IMR-90 (cell line): Measurements from ENCODE around the gene ZNF521. TPM values are rescaled to one million over a fixed set of nuclear protein-coding genes. Genes with fewer than 3 reads are reported as not detected.

Source experiments
- ATAC-seq: fragments of 200-7000 bp; cut with Tn5 transposase; 2 replicates; pipeline ENCODE4 v1.9.1; 2020; ENCODE audit warnings: low read depth, mild to moderate bottlenecking, moderate library complexity
- BruUV-seq: library from RNA; stranded (reverse); fragments of 400-500 nt; replicated peaks from 2 replicates; lab custom pipeline; 2021; lab: Mats Ljungman, UMichigan
- CTCF ChIA-PET: fragments of 300-600 bp; formaldehyde crosslinking; extraction: SDS; loops from one replicate; lab custom pipeline; 2021; ENCODE audit warnings: antibody characterized with exemption; lab: Yijun Ruan, JAX
- POLR2A ChIA-PET: fragments of 300-600 bp; sonication (Branson Sonifier 250); formaldehyde crosslinking; loops from one replicate; lab custom pipeline; 2022; ENCODE audit warnings: antibody characterized with exemption; ENCODE audit not compliant: unreplicated experiment; lab: Charles Lee
- DNase-seq: peaks from one replicate; pipeline ENCODE4 v3.0.0; 2013
- H2AFZ ChIP-seq: replicated peaks from 2 replicates; pipeline ENCODE3; 2013; ENCODE audit warnings: low read length, mild to moderate bottlenecking; ENCODE audit not compliant: poor library complexity
- H2AK5ac ChIP-seq: 2 replicates; pipeline ENCODE4 v1.6.1; 2013; ENCODE audit warnings: low read depth, low read length, inconsistent platforms
- H2AK9ac ChIP-seq: replicated peaks from 2 replicates; pipeline ENCODE3; 2013; ENCODE audit warnings: mild to moderate bottlenecking, low read depth, low read length, moderate library complexity; ENCODE audit not compliant: poor library complexity
- H2BK120ac ChIP-seq: 2 replicates; pipeline ENCODE4 v1.6.1; 2013; ENCODE audit warnings: low read depth, low read length, inconsistent platforms
- H2BK15ac ChIP-seq: 3 replicates; pipeline ENCODE4 v1.6.1; 2013; ENCODE audit warnings: low read depth, low read length, inconsistent platforms
- H2BK20ac ChIP-seq: 2 replicates; pipeline ENCODE4 v1.6.1; 2013; ENCODE audit warnings: low read depth, mild to moderate bottlenecking, inconsistent platforms, low read length, moderate library complexity
- H2BK5ac ChIP-seq: 2 replicates; pipeline ENCODE4 v1.6.1; 2013; ENCODE audit warnings: mild to moderate bottlenecking, low read depth, low read length, inconsistent platforms; ENCODE audit not compliant: poor library complexity, severe bottlenecking
- H3K14ac ChIP-seq: replicated peaks from 2 replicates; pipeline ENCODE4 v1.6.1; 2013; ENCODE audit warnings: low read depth, low read length, inconsistent platforms
- H3K18ac ChIP-seq: 2 replicates; pipeline ENCODE4 v1.6.1; 2013; ENCODE audit warnings: low read depth, low read length, control low read depth
- H3K23ac ChIP-seq: 2 replicates; pipeline ENCODE4 v1.6.1; 2013; ENCODE audit warnings: low read depth, low read length, inconsistent platforms
- H3K27ac ChIP-seq: 2 replicates; pipeline ENCODE4 v1.5.1; 2013; ENCODE audit warnings: mild to moderate bottlenecking, control low read depth, low read length; ENCODE audit not compliant: insufficient read depth
- H3K27me3 ChIP-seq: 2 replicates; pipeline ENCODE4 v1.6.1; 2013; ENCODE audit warnings: low read length; ENCODE audit not compliant: control insufficient read depth, insufficient read depth
- H3K36me3 ChIP-seq: 2 replicates; pipeline ENCODE4 v1.6.1; 2013; ENCODE audit warnings: low read length, mixed read lengths; ENCODE audit not compliant: control insufficient read depth, insufficient read depth
- H3K4ac ChIP-seq: 2 replicates; pipeline ENCODE4 v1.6.1; 2013; ENCODE audit warnings: low read depth, low read length, inconsistent platforms
- H3K4me1 ChIP-seq: 2 replicates; pipeline ENCODE4 v1.6.1; 2013; ENCODE audit warnings: low read length, mixed read lengths; ENCODE audit not compliant: control insufficient read depth, insufficient read depth
- H3K4me2 ChIP-seq: 2 replicates; pipeline ENCODE4 v1.6.1; 2013; ENCODE audit warnings: low read depth, mild to moderate bottlenecking, control low read depth, low read length, moderate library complexity
- H3K4me3 ChIP-seq: 2 replicates; pipeline ENCODE4 v1.5.1; 2013; ENCODE audit warnings: low read depth, mild to moderate bottlenecking, control low read depth, low read length, moderate library complexity; ENCODE audit not compliant: insufficient read depth
- H3K56ac ChIP-seq: 2 replicates; pipeline ENCODE4 v1.6.1; 2013; ENCODE audit warnings: low read length, inconsistent platforms; ENCODE audit not compliant: insufficient read depth; ENCODE audit errors: extremely low read depth
- H3K79me1 ChIP-seq, 2 experiments: 2 replicates each; pipeline ENCODE4 v1.6.1; 2013; ENCODE audit warnings: low read length in 2 of 2, inconsistent platforms in 1 of 2, low read depth in 1 of 2
- H3K9ac ChIP-seq: 2 replicates; pipeline ENCODE4 v1.6.1; 2013; ENCODE audit warnings: low read depth, low read length, control low read depth
- H3K9me1 ChIP-seq: 2 replicates; pipeline ENCODE4 v1.6.1; 2013; ENCODE audit warnings: low read length, inconsistent platforms; ENCODE audit not compliant: insufficient read depth
- H3K9me3 ChIP-seq: 2 replicates; pipeline ENCODE4 v1.6.1; 2013; ENCODE audit warnings: low read length; ENCODE audit not compliant: control insufficient read depth, insufficient read depth
- H4K20me1 ChIP-seq: 2 replicates; pipeline ENCODE4 v1.6.1; 2013; ENCODE audit warnings: low read length, inconsistent platforms; ENCODE audit not compliant: insufficient read depth
- H4K5ac ChIP-seq: 2 replicates; pipeline ENCODE4 v1.6.1; 2013; ENCODE audit warnings: mild to moderate bottlenecking, low read depth, low read length, control low read depth
- H4K8ac ChIP-seq, 2 experiments: 2 replicates each; pipeline ENCODE4 v1.6.1; 2013; ENCODE audit warnings: low read depth in 2 of 2, low read length in 2 of 2, control low read depth in 1 of 2, inconsistent platforms in 1 of 2
- H4K91ac ChIP-seq: 2 replicates; pipeline ENCODE4 v1.6.1; 2013; ENCODE audit warnings: low read depth, low read length, inconsistent platforms; ENCODE audit not compliant: insufficient read depth
- CHD1 ChIP-seq: IDR thresholded peaks from 2 replicates; pipeline ENCODE4 v1.6.1; 2012; ENCODE audit warnings: low read depth, low read length, improper control_type of control experiment
- SMC3 ChIP-seq: fragments of 150-350 bp; IDR thresholded peaks from 2 replicates; pipeline ENCODE4 v1.6.1; 2016; ENCODE audit warnings: low read depth, mild to moderate bottlenecking, antibody characterized with exemption, low read length, moderate library complexity
- WGBS, 2 experiments: methylation state at CpG; one replicate each; pipeline versions ENCODE4 v1.1.5 to v1.1.7; 2013; ENCODE audit warnings: missing lambda C conversion rate in 2 of 2; ENCODE audit not compliant: insufficient read length in 1 of 2; ENCODE audit errors: extremely low coverage in 2 of 2; 5-methylcytosine and 5-hydroxymethylcytosine counted together
- dilution Hi-C: fragments of 300-500 bp; cut with HindIII; formaldehyde crosslinking; loops from one replicate; pipeline ENCODE4 v1.14.3; 2018; ENCODE audit warnings: low sequenced_read_pairs; ENCODE audit not compliant: unreplicated experiment
- in situ Hi-C: fragments of 300-500 bp; cut with MboI; formaldehyde crosslinking; loops from 3 replicates; pipeline ENCODE4 v1.14.3; 2019; ENCODE audit warnings: low sequenced_read_pairs, inconsistent platforms, mixed read lengths
- intact Hi-C: fragments of 100-400 bp; cut with micrococcal nuclease; formaldehyde crosslinking; loops from 2 replicates; pipeline ENCODE4 v1.10.0; 2022
- polyA plus RNA-seq, 3 experiments: library from polyadenylated mRNA; depleted of rRNA; stranded (reverse); fragments of >200 nt; gene quantifications; 2 replicates each; pipeline ENCODE4 v1.2.3, GENCODE V29; 2012; ENCODE audit warnings: low replicate concordance in 1 of 3
- total RNA-seq: library from RNA; depleted of rRNA; stranded (reverse); fragments of >200 nt; gene quantifications from 2 replicates; pipeline ENCODE4 v1.2.3, GENCODE V29; 2012
- TF ChIP-seq, protein P1 (sequence below): fragments of 150-350 bp; IDR thresholded peaks from 2 replicates; pipeline ENCODE4 v1.6.1; 2016; ENCODE audit warnings: low read depth, mild to moderate bottlenecking, low read length, moderate library complexity, borderline replicate concordance
- TF ChIP-seq, protein P2 (sequence below): fragments of 150-350 bp; IDR thresholded peaks from 2 replicates; pipeline ENCODE4 v1.6.1; 2017; ENCODE audit warnings: mild to moderate bottlenecking, antibody characterized with exemption, low read length, low read depth

The ZNF521 gene
- total and polyA plus RNA-seq, 2 of the 4 experiments (the other 2 are of a cell fraction), result 21.5 to 59.3 TPM

DNA sequence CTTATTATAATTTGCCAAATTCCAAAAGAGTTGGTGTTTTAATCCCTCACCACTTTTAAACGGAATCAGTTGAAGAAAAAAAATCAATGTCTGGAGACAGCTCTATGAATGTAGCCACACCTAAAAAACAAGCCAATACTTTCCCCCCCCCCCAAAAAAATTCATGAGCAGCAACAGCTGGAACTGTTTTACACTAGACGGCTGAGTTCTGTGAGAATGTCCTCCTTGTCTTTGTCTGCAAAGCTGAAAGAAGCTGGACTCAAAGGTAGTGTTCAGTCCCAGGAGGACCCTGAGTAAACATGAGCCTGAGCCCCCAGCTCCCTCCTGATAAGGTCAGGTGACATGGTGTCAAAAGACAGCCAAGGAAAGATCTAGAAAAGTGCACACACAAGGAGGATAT is 68.2 kb downstream of the ZNF521 start:
- Histone ChIP-seq H3K4me2 (no peak overlapping the region), H3K4me1 (peaks cover 20% of the 10 kb centered on the region)
- in situ Hi-C loops, result no loop called here

More for the DNA sequence above, 68.2 kb downstream of the ZNF521 start:
- no peak overlapping the region for H2BK5ac ChIP-seq
- no peak overlapping the region for H3K18ac ChIP-seq
- TF ChIP-seq, protein P1, sequence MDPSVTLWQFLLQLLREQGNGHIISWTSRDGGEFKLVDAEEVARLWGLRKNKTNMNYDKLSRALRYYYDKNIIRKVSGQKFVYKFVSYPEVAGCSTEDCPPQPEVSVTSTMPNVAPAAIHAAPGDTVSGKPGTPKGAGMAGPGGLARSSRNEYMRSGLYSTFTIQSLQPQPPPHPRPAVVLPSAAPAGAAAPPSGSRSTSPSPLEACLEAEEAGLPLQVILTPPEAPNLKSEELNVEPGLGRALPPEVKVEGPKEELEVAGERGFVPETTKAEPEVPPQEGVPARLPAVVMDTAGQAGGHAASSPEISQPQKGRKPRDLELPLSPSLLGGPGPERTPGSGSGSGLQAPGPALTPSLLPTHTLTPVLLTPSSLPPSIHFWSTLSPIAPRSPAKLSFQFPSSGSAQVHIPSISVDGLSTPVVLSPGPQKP, result no peak
- no peak for TF ChIP-seq SMC3
- TF ChIP-seq, protein P2, sequence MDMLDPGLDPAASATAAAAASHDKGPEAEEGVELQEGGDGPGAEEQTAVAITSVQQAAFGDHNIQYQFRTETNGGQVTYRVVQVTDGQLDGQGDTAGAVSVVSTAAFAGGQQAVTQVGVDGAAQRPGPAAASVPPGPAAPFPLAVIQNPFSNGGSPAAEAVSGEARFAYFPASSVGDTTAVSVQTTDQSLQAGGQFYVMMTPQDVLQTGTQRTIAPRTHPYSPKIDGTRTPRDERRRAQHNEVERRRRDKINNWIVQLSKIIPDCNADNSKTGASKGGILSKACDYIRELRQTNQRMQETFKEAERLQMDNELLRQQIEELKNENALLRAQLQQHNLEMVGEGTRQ, result no peak
- TF ChIP-seq CHD1, result no peak
- no peak overlapping the region for H4K5ac ChIP-seq
- dilution Hi-C loops (no loop called here), intact Hi-C loops (no loop called here)
- peaks cover 4% of the 10 kb centered on the region for H3K9me1 ChIP-seq
- no peak overlapping the region for H3K23ac ChIP-seq
- no peak overlapping the region for H2AFZ ChIP-seq
- ATAC-seq (no peak), DNase-seq (no peak)
- H2AK5ac ChIP-seq, result no peak overlapping the region; the same call in 1 of the 2 replicates
- no peak overlapping the region for H3K9ac ChIP-seq
- no peak overlapping the region for H3K56ac ChIP-seq
- WGBS, 2 experiments, result no CpG with 5 or more reads among the region's 2 CpGs
- ChIA-PET CTCF (no interaction called here), POLR2A (no interaction called here)
- H3K9me3 ChIP-seq, result no peaks in the 10 kb centered on the region
- H4K91ac ChIP-seq, result no peak overlapping the region
- H4K20me1 ChIP-seq, result peaks cover 8% of the 10 kb centered on the region; the same call in 1 of the 2 replicates
- H2AK9ac ChIP-seq, result no peak overlapping the region
- no peak overlapping the region; a peak in 1 of 4 replicates for H4K8ac ChIP-seq
- 0 out of 2 replicates have a peak overlapping the region, but pooled peaks have one; percentile 24 for H3K4ac ChIP-seq
- no peaks in the 10 kb centered on the region for H3K27me3 ChIP-seq
- H2BK15ac ChIP-seq, result no peak overlapping the region; the same call in 2 of the 3 replicates
- H3K27ac ChIP-seq, result no peak overlapping the region
- no peak overlapping the region for H3K14ac ChIP-seq
- H3K36me3 ChIP-seq, result peaks cover 6% of the 10 kb centered on the region
- no peak overlapping the region for H2BK20ac ChIP-seq
- no peak overlapping the region for H3K4me3 ChIP-seq
- BruUV-seq, result no TSS peak
- no peak overlapping the region for H2BK120ac ChIP-seq
- H3K79me1 ChIP-seq, result peaks cover 27 to 44% of the 10 kb centered on the region in 2 experiments
